Esophagus muscularis mucosa (tissue), 3 donors: Measurements from ENCODE around the gene COPS8.

Source experiments
- CTCF ChIP-seq, 3 experiments: fragments of 200-600 bp in 2 of 3; fragments of 450-650 bp in 1 of 3; sonication (generic) in 2 of 3; IDR thresholded peaks; one replicate each; pipeline ENCODE4 v1.5.1; 2017 to 2019; ENCODE audit warnings: antibody characterized with exemption in 3 of 3, mild to moderate bottlenecking in 2 of 3, moderate library complexity in 1 of 3
- POLR2A ChIP-seq: fragments of 450-650 bp; IDR thresholded peaks from one replicate; pipeline ENCODE4 v1.6.1; 2017; ENCODE audit warnings: antibody characterized with exemption, moderate library complexity, mild to moderate bottlenecking, low read depth
- POLR2AphosphoS5 ChIP-seq, 2 donors: sonication (generic); formaldehyde crosslinking; IDR thresholded peaks; one replicate each; pipeline ENCODE4 v1.6.1; 2017; ENCODE audit warnings: antibody characterized with exemption in 2 of 2

- TF ChIP-seq POLR2AphosphoS5 (IDR thresholded peaks at IDR 0.05) = no peak
- TF ChIP-seq POLR2A = no peak
- TF ChIP-seq CTCF (IDR thresholded peaks at IDR 0.05) = no peak
These were observed 14.1 kb downstream of the COPS8 start for GRCh38 chr2:237099804-237100203.
